ENCODE data around the gene GPSM3.
A peak's percentile ranks its signal among the peaks of the same experiment; 100 is the strongest.
"Not testable (repeated sequence)": the region's sequence is repeated elsewhere in the genome, so short reads cannot be mapped to it uniquely, and the experiment has no call there.

GPSM3 gene

GRCh38 chr6:32200711-32201475 lies 8.4 kb upstream of the GPSM3 start:
- no peak for DNase-seq

- DNase-seq: no peak
These were observed 6.4 kb upstream of the GPSM3 start for GRCh38 chr6:32198866-32199265.

- DNase-seq: no peak
These were observed 5.9 kb upstream of the GPSM3 start for GRCh38 chr6:32198345-32198696.

- no peak for DNase-seq
These were observed 4.5 kb upstream of the GPSM3 start for GRCh38 chr6:32196682-32197616.

- DNase-seq: peak; percentile 86
These were observed 3.6 kb upstream of the GPSM3 start for GRCh38 chr6:32195902-32196681.

- DNase-seq: peak; percentile 100
These were observed 3.1 kb upstream of the GPSM3 start for GRCh38 chr6:32195652-32195901.

GRCh38 chr6:32194825-32195651 lies 2.6 kb upstream of the GPSM3 start:
- peak; percentile 65 for DNase-seq

- DNase-seq: no peak
These were observed 1.9 kb upstream of the GPSM3 start for GRCh38 chr6:32194388-32194787.

GRCh38 chr6:32193096-32193495 lies 653 bp upstream of the GPSM3 start:
- not testable (repeated sequence) for DNase-seq

GRCh38 chr6:32191696-32192607 lies 491 bp downstream of the GPSM3 start:
- DNase-seq: no peak

GRCh38 chr6:32190911-32191677 lies 1.3 kb downstream of the GPSM3 start:
- DNase-seq: no peak

GRCh38 chr6:32190054-32190851 lies 2.2 kb downstream of the GPSM3 start, which contains the start of gene PBX2:
TSS of gene PBX2 (minus strand) at chr6:32190202. CDS start at chr6:32189915, 287 bp downstream.
- DNase-seq: peak; percentile 93

- no peak for DNase-seq
These were observed 2.7 kb downstream of the GPSM3 start for GRCh38 chr6:32189742-32190053.

- DNase-seq: no peak
These were observed 3.2 kb downstream of the GPSM3 start for GRCh38 chr6:32189069-32189741.

GRCh38 chr6:32188381-32189068 lies 3.9 kb downstream of the GPSM3 start:
- peak; percentile 28 for DNase-seq

- DNase-seq: not testable (repeated sequence)
These were observed 4.6 kb downstream of the GPSM3 start for GRCh38 chr6:32187725-32188380.

GRCh38 chr6:32187009-32187709 lies 5.3 kb downstream of the GPSM3 start:
- DNase-seq: no peak

All from fibroblast of upper back skin (primary cell).